Astrocyte (in vitro differentiated cells and primary cell): Measurements from ENCODE around the gene KCNAB1.

Experiments
- CTCF ChIP-seq: IDR thresholded peaks from 2 replicates; pipeline ENCODE4 v1.5.1; 2011; ENCODE audit warnings: low read depth, mild to moderate bottlenecking, inconsistent platforms, low read length, moderate library complexity; ENCODE audit not compliant: insufficient read depth
- EZH2 ChIP-seq: IDR thresholded peaks from 2 replicates; pipeline ENCODE4 v1.6.1; 2012; ENCODE audit warnings: mild to moderate bottlenecking, low read length, inconsistent platforms; ENCODE audit not compliant: insufficient read depth

- TF ChIP-seq CTCF (no peak), EZH2 (no peak)
These were observed 462.3 kb downstream of the KCNAB1 start for GRCh38 chr3:156582532-156583183.
